SU-DHL-6 (cell line): ENCODE measurements around the gene NXN.

Source experiments
- H2AFZ ChIP-seq: fragments of 200-600 bp; sonication (generic); 2 replicates; pipeline ENCODE4 v1.6.1; 2014; ENCODE audit warnings: low read depth, mild to moderate bottlenecking, moderate library complexity, mixed read lengths, antibody characterized with exemption, low read length; ENCODE audit not compliant: severe bottlenecking
- H3F3A ChIP-seq: fragments of 200-600 bp; shearing (Covaris generic); 2 replicates; pipeline ENCODE4 v1.6.0; 2016; ENCODE audit warnings: antibody characterized with exemption, mild to moderate bottlenecking; ENCODE audit not compliant: insufficient read depth
- H3K27ac ChIP-seq: fragments of 200-600 bp; sonication (generic); 2 replicates; pipeline ENCODE4 v1.5.1; 2016; ENCODE audit warnings: low read depth, mild to moderate bottlenecking, low read length, moderate library complexity, mixed read lengths
- H3K27me3 ChIP-seq: fragments of 200-600 bp; sonication (generic), shearing (Covaris generic); 2 replicates; pipeline ENCODE4 v1.6.0; 2014; ENCODE audit warnings: mild to moderate bottlenecking, low read length
- H3K36me3 ChIP-seq: fragments of 200-600 bp; sonication (generic); 2 replicates; pipeline ENCODE4 v1.6.1; 2014; ENCODE audit warnings: mild to moderate bottlenecking, low read length, mixed read lengths
- H3K4me2 ChIP-seq: fragments of 300-600, 200-600 bp; shearing (Covaris generic), sonication (generic); 2 replicates; pipeline ENCODE4 v1.6.0; 2014; ENCODE audit warnings: low read length, low read depth, mild to moderate bottlenecking; ENCODE audit not compliant: poor library complexity, severe bottlenecking
- H3K4me3 ChIP-seq: fragments of 200-600 bp; sonication (generic); 2 replicates; pipeline ENCODE4 v1.5.1; 2014; ENCODE audit warnings: antibody characterized with exemption, low read length, mild to moderate bottlenecking, mixed read lengths; ENCODE audit not compliant: insufficient read depth, poor library complexity, severe bottlenecking
- H3K79me2 ChIP-seq: fragments of 200-600 bp; sonication (generic); 2 replicates; pipeline ENCODE4 v1.6.1; 2014; ENCODE audit warnings: mild to moderate bottlenecking, low read length, moderate library complexity; ENCODE audit not compliant: insufficient read depth
- H3K9ac ChIP-seq: fragments of 200-600 bp; sonication (generic); 2 replicates; pipeline ENCODE4 v1.7.0; 2014; ENCODE audit warnings: mild to moderate bottlenecking, low read length
- H3K9me2 ChIP-seq: fragments of 200-600 bp; sonication (generic); replicated peaks from 2 replicates; pipeline ENCODE4 v1.6.1; 2014; ENCODE audit warnings: low read length; ENCODE audit not compliant: insufficient read depth
- H3K9me3 ChIP-seq: fragments of 200-600 bp; sonication (generic); 2 replicates; pipeline ENCODE4 v1.6.1; 2014; ENCODE audit warnings: low read length, mixed read lengths; ENCODE audit not compliant: insufficient read depth
- H4K20me1 ChIP-seq: fragments of 200-600 bp; sonication (generic); 2 replicates; pipeline ENCODE4 v1.6.1; 2014; ENCODE audit warnings: low read depth, mild to moderate bottlenecking, antibody characterized with exemption, low read length, moderate library complexity, mixed read lengths
- EZH2phosphoT487 ChIP-seq: fragments of 200-600 bp; sonication (generic), shearing (Covaris generic); conservative IDR thresholded peaks from 2 replicates; pipeline ENCODE4 v1.6.1; 2018; ENCODE audit warnings: mild to moderate bottlenecking, antibody characterized with exemption, low read length, moderate library complexity, mixed read lengths
- TF ChIP-seq, protein P1 (sequence below): fragments of 200-600 bp; sonication (generic); IDR thresholded peaks from one replicate; pipeline ENCODE4 v1.5.1; 2017; ENCODE audit warnings: antibody characterized with exemption, mild to moderate bottlenecking, low read length, moderate library complexity; ENCODE audit not compliant: insufficient read depth, poor library complexity, severe bottlenecking

Gene NXN

DNA sequence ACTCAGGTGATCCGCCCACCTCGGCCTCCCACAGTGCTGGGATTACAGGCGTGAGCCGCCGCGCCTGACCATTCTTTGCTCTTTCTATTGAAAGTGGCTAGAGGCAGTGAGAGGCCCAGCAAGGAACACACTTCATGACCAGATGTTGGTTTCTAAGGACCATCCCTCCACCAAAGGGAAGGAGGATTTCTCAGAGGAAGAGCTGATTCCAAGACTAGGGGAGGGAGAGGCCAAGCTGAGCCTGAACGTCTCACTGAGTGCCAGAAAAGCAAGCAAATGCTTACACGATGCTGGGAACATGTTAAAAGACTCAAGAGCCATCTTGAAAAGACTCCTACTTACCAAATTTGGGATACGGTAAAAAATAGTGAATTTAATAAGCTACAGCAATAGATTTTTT, 118.2 kb downstream of the NXN start:
- Histone ChIP-seq H3K9me2 (no peaks in the 10 kb centered on the region), H3K9me3 (no peaks in the 10 kb centered on the region), H3K4me3 (no peak overlapping the region), H3K4me2 (no peak overlapping the region), H2AFZ (no peak overlapping the region), H3F3A (no peaks in the 10 kb centered on the region), H3K79me2 (no peaks in the 10 kb centered on the region), H3K36me3 (no peaks in the 10 kb centered on the region), H3K27me3 (no peaks in the 10 kb centered on the region), H3K27ac (no peak overlapping the region), H3K9ac (no peak overlapping the region), H4K20me1 (no peaks in the 10 kb centered on the region)
- TF ChIP-seq EZH2phosphoT487, result no peak
- TF ChIP-seq, protein P1, sequence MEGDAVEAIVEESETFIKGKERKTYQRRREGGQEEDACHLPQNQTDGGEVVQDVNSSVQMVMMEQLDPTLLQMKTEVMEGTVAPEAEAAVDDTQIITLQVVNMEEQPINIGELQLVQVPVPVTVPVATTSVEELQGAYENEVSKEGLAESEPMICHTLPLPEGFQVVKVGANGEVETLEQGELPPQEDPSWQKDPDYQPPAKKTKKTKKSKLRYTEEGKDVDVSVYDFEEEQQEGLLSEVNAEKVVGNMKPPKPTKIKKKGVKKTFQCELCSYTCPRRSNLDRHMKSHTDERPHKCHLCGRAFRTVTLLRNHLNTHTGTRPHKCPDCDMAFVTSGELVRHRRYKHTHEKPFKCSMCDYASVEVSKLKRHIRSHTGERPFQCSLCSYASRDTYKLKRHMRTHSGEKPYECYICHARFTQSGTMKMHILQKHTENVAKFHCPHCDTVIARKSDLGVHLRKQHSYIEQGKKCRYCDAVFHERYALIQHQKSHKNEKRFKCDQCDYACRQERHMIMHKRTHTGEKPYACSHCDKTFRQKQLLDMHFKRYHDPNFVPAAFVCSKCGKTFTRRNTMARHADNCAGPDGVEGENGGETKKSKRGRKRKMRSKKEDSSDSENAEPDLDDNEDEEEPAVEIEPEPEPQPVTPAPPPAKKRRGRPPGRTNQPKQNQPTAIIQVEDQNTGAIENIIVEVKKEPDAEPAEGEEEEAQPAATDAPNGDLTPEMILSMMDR, result no peak

DNA sequence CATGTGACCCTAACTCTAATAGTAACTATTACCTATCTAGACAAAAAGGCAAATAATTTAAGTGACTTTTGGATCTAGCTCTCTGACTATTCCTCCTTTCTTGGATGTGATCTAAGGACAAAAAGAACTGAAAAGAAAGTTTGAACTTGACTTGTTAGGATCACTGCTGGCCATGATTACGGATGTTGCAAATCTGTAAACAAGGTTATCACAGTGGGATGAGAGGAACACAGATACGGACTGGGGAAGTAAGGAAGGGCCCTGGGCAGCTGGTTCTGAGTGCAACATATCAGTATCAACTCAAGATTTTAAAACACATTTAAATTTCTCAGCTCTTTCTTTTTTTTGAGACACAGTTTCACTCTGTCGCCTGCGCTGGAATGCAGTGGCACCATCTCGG, 118.8 kb downstream of the NXN start:
- no peak overlapping the region for H3K4me2 ChIP-seq
- H3K27ac ChIP-seq, result no peak overlapping the region
- H3K79me2 ChIP-seq, result no peaks in the 10 kb centered on the region

DNA sequence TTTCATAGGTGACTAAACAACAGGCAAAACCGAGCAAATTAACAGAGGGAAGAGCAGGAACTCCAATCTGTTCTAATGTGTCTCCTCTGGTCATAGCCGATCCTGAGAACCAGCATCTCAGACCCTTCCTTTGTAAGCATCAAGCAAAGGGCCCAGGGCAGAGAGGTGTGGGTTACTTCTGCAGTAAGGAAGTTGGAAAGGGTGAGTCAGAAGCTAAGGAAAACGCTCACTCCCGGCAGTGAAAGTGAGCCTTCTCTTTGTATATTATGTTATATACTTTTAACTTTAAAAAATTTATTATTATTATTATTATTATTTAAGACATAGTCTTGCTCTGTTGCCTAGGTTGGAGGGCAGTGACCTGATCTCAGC, 119.8 kb downstream of the NXN start:
- Histone ChIP-seq H3K79me2 (no peaks in the 10 kb centered on the region), H3K9ac (no peak overlapping the region), H4K20me1 (no peaks in the 10 kb centered on the region), H3K9me3 (no peaks in the 10 kb centered on the region), H3F3A (no peaks in the 10 kb centered on the region), H3K4me3 (no peak overlapping the region), H3K27ac (no peak overlapping the region), H3K9me2 (no peaks in the 10 kb centered on the region), H3K27me3 (no peaks in the 10 kb centered on the region), H3K4me2 (no peak overlapping the region), H3K36me3 (no peaks in the 10 kb centered on the region), H2AFZ (no peak overlapping the region)
- no peak for TF ChIP-seq EZH2phosphoT487
- TF ChIP-seq, protein P1, result no peak

More for the DNA sequence above, 118.8 kb downstream of the NXN start:
- Histone ChIP-seq H3F3A (no peaks in the 10 kb centered on the region), H4K20me1 (no peaks in the 10 kb centered on the region), H3K9ac (no peak overlapping the region), H3K27me3 (no peaks in the 10 kb centered on the region), H3K4me3 (no peak overlapping the region), H3K9me3 (no peaks in the 10 kb centered on the region), H3K36me3 (no peaks in the 10 kb centered on the region), H2AFZ (no peak overlapping the region), H3K9me2 (no peaks in the 10 kb centered on the region)
- TF ChIP-seq, protein P1, result no peak
- no peak for TF ChIP-seq EZH2phosphoT487
